HG03064 (cell line): Measurements from ENCODE around the gene KRTAP12-2.

Experiments used
- ATAC-seq: cut with Tn5 transposase; IDR thresholded peaks from one replicate; pipeline ENCODE4 v1.9.1; 2021; ENCODE audit warnings: low read depth; ENCODE audit not compliant: unreplicated experiment

KRTAP12-2 gene, protein sequence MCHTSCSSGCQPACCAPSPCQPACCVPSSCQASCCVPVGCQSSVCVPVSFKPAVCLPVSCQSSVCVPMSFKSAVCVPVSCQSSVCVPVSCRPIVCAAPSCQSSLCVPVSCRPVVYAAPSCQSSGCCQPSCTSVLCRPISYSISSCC

DNA sequence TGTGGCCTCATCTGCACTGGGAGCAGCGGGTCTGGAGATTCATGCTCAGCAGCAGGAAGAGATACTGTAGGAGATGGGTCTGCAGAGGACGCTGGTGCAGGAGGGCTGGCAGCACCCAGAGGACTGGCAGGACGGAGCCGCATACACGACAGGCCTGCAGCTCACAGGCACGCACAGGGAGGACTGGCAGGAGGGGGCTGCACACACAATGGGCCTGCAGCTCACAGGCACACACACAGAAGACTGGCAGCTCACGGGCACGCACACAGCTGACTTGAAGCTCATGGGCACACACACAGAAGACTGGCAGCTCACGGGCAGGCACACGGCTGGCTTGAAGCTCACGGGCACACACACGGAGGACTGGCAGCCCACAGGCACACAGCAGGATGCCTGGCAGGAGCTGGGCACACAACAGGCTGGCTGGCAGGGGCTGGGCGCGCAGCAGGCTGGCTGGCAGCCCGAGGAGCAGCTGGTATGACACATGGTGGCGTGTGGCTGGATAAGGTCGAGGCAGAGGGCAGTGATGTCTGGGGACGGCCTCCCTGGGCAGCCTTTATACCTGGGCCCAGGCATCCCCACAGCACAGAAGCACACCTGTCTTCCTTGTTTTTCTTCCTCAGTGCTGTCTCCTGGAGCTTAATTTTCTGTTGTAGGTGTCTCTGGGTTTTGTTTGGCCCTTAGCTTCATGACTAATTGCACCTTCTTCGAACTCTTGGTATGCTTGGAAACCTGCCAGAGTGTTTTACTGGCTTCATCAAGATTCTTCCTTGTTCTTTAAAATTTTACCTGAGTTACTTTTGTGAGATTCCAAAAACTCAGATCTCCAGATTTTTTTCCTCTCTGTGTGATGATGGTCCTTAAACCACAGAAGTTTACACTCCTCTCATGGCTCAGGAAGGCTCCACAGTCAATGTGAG, at the start of gene KRTAP12-2:
TSS of gene KRTAP12-2 (minus strand) at position 527 of the 920 bp plus-strand sequence. CDS start at position 486, 41 bp downstream.
- ATAC-seq, result no peak

DNA sequence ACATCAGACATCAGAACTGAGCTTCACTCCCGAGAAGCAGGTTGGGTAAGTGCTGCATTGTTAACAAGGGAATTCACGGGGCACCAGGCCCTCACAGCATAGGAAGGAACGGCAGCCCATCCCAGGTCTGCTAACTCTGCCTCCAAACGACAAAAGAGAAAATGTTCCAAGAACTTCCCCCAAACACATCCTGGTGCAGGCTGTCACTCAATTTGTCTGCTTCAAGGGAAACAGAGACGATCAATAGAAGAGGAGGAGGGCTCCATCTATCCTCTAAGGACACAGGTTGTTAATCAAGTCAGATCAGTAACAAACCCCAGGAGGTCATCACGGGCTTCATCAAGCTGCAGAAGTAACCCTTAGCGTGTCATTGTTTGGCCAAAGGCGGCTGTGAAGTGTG, 48.2 kb upstream of the KRTAP12-2 start:
- ATAC-seq, result no peak

DNA sequence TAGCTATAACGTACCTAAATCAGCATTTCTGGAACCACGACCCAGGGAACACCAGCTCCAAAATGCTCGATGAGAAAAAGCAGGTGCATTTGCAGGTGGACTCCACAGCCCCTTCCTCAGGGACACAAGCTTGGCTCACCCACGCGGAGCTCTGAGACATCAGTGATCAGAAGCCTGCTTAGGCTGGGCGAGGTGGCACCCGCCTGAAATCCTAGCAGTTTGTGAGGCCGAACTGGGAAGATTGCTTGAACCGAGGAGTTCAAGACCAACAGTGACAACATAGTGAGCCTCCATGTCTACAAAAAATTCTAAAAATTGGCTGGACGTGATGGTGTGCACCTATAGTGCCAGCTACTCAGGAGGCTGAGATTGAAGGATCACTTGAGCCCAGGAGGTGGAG, 47.1 kb upstream of the KRTAP12-2 start:
- no peak for ATAC-seq

DNA sequence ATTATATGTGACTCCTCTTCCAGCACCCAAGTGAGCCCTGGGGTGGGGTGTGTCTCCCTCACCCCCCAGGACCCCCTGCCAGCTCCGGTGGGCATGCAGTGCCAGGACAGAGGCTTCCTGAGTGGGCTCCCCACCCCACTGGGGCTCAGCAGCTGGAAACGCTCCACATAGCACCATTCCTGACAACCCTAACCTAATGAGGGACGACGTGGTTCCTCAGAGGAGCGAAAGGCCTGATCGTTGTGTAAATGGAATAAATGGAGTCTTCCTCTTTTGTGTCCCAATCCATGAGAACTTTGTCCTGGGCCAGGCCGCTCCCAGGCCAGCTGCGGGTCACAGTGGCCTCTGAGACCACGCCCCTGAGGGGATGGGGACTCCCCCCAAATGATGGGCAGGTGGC, 46.4 kb upstream of the KRTAP12-2 start:
- no peak for ATAC-seq

DNA sequence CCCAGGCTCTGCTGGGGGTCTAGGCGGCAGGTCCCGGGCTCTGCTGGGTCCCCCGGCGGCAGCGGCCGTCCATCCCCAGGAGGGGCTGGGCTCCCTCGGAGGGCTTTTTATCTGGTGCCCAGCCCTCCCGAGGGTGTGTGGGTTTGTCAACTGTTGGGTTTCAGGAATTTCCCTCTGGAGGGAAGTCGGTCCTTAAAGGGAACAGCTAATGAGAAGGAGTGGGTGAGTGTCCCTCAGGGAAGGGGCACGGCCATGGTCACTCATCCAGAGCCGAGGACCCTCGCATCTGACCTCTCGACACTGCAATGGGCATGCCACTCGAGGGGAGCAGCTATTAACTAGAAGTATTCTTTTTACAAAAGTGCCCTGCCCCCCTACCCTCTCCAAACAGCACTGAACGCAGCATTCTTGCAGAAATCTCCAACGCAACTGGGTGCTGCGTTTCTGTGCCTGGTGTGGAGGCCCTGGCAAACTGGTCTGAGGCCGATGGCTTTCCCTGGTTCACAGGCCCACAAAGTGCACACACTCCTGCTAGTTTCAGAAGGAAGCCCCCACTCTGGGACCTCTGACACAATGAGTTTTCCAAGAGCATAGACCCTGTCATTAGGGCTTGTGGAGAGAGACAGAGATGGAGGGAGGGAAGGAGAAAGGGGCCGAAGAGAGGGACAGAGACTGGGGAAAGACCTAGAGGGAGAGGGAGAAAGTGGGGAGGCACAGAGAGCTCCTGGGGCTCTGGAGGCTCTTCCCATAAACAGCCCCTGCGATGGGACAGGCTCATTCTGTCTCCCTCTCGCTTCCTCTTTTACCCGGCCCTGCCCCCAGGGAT, 45.7 kb upstream of the KRTAP12-2 start:
- no peak for ATAC-seq

DNA sequence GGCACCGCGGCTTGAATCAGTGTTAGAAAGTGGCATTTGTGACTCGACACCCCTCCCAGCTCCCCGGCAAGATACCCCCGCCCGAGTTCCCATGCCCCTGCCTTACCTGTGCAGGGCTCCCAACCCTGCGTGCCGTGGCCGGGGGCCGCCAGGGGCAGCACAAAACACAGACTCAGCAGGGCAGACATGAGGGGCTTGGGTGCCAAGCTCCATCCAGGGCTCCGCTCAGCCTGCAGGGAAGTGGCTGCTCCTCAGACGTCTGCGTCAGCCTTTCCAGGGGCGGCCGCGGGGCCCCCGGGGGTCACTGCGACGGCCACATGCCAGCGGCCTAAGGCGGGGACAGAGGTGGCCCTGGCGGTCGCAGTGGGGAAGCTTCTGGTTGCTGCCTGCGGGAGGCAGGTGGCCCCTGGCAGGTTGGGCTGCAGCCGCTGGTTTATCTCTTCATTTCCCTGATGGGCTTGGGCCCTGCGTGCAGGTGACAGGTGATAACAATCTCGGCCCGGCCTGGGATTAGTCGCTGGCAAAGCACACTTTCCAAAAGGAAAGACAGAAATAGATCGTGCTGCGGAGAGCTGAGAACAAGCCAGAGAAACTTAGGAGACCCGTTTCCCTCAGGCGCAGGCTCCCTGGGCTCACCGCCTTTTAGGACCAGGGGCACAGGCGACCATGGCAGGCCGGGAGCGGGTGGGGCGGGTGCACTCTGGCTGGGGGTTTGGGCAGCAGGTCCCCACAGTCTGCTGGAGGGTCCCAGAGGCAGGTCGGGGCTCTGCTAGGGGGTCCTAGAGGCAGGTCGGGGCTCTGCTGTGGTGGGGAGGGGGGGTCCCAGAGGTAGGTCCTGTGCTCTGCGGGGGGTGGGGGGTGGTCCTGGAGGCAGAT, 44.8 kb upstream of the KRTAP12-2 start, which contains the start of gene TSPEAR:
TSS of gene TSPEAR (minus strand) at position 246 of the 876 bp plus-strand sequence. CDS start at position 188, 58 bp downstream.
- ATAC-seq, result no peak

DNA sequence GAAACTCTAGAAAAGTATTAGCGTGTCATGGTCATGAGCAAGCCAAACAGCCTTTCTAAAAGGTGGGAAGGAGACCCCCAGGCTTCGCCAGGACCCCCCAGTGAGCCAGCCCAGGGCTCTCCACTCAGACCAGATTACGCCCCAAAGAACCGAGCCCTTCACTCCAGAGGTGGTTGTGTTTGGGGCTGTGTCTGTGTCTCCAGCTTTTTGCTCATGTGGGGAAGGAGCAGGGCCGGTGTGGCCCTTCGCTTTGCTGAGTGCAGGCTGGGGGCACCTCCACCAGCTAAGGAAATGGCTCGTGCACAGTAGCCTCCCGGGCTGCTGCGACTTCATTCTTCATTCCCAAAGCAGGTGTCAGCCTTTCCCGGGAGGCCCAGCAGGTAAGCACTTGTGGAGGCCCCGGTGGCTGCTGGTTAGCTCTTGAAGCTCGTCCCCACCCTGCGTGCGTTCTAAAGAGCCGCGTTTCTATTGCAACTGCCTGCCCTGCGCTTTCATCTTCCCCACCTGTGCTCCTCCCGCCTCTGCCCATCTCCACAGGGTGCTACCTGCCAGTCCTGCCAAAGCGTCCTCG, 44.1 kb upstream of the KRTAP12-2 start:
- ATAC-seq, result no peak

DNA sequence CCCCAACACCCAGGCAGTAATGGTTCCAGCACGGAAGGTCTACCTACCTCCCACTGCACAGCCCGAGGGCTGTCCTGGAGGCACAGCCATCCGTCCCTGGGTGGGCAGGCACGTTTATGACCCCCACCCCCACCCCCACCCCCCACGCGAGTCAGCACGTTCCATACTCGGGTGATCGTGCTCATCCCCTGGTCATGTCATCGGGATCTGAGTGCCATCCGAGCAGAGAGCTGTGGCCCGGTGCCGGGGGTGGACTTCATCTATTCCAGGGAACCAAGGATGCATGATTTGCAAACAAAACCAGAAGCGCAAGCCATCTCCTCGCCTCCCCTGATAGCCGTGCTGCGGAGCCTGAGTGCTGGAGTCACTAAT, 43.6 kb upstream of the KRTAP12-2 start:
- no peak for ATAC-seq

DNA sequence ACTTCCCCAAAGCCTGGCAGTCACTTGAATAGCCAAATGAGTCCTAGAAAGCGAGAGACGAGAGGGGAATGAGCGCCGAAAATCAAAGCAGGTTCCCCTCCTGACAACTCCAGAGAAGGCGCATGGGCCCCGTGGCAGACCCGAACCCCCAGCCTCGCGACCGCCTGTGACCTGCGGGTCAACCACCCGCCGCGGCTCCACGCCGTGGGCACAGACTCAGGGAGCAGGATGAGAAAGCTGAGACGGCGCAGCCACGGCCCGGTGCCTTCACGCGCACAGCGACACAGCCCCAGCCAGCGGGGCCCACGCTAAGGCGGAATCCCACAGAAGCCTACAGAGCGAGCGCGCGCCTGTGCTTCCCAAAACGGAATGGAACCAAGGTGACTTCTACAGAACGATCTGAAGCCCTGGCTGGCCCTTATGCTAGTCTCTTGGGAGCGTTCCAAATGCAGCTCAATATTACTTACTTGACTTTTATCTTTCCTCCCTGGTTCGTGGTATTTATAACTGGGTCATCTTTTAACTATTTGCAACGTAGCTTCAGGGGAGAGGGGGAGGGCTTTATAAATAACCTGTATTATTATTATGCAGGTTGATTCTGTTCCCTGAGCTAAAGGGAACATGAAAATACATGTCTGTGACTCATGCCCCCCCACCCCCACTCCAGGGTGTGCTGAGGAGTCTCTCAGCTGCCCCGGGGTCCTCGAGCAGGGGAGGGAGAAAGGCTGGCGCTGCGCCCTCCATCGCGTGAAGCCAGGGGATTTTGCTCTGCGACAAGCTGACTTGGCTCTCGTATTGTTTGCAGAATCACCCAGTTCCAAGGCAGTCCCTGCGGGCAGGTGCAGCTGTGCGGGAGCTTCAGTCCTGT, 42.9 kb upstream of the KRTAP12-2 start:
- no peak for ATAC-seq

DNA sequence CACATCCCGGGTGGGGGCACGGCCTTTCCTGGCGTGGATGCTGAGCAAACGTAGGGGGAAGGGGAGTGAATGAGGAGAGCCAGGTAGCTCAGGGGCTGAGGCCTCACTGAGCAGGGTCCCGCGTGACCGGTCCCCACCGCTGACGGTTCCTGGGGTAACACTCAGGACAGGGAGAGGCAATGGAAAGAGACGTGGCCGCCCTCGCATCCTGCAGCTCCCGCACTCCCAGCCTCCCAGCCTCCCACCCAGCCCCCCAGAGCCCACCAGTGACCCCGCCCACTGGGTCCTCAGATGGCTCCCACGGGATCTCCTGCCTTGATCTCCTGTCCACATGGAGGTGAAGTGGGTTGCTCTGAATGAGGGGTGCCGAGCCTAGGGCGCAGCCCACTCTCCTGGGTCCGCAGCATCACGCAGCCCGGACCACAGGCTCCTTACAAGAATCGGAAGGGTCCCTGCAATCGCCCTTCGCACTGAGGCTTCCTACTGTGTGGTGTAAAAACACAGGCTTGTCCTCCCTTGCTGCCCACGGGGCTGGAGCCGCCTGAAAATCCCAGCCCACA, 42.2 kb upstream of the KRTAP12-2 start:
- ATAC-seq, result no peak

DNA sequence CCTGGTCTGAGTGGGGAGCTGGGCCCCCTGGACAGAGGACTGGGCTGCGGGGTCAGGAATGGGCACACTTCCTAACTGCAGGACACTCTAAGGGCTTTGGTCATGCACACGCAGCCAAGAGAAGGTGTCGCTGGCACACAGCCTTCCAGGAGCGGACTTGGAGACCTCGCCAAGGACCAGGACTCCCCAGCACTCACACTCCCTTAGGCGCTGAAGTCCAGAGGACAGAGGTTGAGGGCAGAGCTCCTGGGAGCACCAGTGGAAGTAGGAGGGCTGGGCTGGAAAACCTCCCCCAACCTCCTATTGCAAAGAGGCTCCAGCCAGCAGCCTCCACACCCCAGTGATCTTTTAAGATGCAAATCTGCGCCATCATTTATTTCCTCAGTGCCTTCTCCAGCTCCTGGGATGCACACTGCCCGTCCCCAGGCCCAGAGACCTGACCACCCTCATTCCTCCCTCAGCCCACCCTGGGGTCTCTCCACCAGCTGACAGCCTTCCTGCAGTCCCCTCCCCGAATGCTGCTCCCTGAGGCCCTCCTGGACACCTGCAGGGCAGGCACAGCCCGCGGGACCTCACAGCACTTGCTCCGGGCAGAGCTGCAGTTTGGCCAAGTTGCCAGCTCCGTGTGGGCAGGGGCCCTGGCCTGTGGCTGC, 41.6 kb upstream of the KRTAP12-2 start:
- no peak for ATAC-seq

DNA sequence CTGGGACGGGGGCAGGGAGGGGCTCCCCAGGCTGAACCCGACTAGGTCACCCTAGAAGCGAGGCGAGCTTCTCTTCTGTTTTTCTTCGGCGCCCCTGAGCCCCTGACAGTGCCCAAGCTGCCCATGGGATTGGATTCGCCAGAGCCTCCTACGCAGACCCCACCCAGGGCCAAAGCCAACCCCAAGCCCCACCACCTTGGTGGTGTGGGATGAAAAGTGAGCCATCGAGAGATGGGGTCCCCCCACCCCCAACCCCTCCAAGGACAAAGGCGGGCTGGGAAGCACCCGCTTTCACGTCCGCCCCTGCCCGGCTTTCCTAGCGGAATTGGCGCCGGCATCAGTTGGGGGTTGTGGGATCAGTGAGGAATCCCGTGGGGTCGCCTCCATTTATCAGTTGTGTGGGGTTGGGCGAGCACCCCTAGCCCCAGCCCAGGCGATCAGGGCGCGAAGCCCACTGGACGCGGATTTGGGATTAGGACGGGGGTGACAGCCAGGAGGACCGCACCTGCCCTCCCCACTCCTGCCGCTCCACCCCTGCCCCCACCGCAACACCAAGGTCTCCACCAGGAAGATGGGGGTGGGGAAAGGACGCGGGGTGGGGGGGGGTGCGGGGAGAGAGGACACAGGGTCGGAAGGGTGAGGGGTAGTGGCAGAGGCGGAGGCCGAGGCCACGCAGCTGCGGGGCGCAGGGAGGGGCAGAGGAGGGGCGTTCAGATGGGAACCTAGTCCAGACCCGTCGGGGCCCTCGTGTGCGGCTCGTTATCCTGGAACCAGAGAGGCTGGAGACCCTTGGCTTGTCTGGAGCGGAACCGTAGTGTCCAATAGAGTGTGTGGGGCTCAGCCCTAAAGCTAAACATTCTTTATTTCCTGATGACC, 40.2 kb upstream of the KRTAP12-2 start:
- no peak for ATAC-seq

DNA sequence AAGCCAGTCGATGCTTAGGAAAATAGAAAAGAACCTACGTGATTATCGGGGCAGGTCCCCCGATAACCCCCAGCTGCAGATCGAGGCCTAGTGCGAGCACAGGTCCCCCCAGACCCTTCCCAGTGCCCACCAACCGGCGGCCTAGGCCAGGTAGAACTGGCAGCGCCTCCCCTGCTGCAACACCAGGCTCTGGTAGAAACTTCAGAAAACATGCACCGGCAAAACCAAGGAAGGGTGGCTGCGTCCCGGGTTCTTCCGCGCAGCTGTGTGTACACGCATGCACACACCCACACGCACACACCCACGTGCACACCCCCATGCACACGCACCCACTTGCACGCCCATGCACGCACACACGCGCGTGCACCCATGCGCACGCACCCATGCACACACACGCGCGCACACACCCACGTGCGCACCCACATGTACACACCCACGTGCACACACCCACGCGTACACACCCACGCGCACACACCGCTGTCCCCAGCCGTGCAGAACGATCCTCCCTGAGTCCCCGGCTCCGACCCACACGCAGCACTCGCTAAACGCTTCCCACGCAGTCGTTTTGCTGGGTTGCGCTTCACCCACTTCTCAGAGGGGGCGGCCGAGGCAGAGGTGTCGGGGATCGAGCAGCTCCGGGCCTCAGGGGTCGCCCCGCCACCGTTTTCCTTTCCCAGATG, 39.4 kb upstream of the KRTAP12-2 start:
- ATAC-seq, result no peak

DNA sequence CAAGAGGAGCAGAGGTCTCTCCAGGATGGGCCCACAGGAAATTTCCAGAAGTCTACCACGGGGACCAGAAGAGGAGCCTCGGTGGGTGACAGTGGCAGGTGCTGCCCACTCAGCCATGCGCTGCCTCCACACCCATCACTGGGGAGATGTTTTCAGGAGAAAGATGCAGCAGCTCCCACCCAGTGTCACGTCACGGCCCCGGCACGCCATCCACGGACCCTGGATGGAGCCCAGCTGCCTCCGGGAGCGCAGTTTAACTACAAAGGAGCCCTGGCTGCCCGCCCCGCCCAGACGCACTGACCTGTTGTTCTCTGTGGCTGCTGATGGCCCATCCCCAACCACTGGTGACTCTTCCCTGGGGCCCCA, 37.9 kb upstream of the KRTAP12-2 start:
- no peak for ATAC-seq

DNA sequence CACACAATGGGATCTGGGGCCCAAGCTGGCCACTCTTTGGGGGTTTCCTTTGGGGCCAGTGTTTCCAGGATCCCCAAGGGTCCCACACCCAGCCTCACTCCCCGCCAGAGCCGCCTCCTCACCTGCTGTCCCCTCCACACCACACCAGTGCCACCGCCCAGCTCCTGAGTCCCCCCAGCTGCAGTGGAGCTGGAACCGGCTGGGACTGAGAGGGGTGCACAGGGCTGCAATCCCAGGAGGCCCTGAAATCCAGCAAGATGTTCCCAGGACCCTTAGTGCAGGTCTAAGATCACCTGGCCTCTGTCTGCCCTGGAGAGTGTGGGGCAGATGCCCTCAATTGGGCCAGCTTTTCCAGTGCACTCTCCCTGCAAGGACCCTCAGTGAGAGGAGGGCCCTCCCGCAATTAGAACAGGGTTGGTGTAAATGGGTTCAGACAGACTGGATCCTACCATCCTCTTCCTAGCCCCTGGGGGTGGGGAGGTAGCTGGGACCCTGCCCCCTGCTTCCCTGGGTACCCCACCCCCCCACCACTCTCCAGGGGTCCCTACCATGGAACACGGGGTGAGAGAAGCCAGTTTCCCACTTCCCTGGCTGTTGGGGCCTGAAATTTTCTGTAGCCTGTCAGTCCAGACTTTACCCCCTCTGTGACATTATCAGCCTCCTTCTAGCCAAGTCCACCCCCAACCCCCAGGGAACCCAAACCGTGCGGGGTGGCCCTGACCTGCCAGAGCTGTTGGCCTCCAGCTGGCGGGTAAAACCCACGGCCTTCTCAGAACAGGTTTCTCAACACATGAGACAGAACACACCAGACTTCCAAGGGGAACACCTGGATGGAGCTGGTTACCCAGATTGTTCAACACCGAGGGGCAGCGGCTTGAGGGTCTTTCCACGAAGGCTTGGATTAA, 37.3 kb upstream of the KRTAP12-2 start:
- ATAC-seq, result no peak
